Erythroblast (primary cell): ENCODE data around the gene TMOD3.

ENCODE experiments used
- GATA1 ChIP-seq: IDR thresholded peaks from 2 replicates; pipeline ENCODE4 v1.6.1; 2011; ENCODE audit warnings: low read depth, mild to moderate bottlenecking, control low read depth, low read length, moderate library complexity
- POLR2A ChIP-seq: IDR thresholded peaks from 2 replicates; pipeline ENCODE4 v1.6.1; 2011; ENCODE audit warnings: mild to moderate bottlenecking, low read length

GRCh38 chr15:51874751-51875644 lies 45.5 kb downstream of the TMOD3 start:
- TF ChIP-seq POLR2A (no peak), GATA1 (no peak)
